ENCODE results near the gene CXCR6.
A peak's percentile ranks its signal among the peaks of the same experiment; 100 is the strongest.

CXCR6 gene

DNA sequence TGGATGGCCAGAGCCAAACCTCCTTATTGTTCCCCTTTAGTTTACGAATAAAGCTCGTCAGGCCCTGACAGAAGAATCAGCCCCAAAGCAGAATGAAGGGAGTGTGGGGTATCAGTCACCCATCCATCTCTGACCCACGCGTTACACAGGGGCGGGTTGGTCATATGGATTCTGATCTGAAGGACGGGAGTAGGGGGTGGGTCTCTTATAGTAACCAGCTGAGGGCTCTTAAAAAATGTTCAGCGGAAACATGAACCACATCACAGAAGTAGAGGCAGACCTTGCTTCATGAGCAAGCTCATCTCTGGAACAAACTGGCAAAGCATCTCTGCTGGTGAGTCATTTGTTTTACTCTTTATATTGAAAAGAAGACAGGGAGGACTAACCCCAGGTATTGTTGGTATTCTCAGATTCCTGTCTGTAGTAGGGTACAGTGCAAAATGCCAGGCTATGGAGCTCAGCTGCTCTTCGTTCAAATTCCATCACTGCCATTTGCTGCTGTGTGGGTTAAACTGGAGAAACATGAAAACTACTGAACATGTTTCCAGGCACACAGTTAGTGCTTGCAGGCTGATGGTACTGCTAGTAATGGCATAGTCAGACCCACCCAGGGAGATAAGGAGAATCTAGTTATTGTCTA, at the start of gene CXCR6:
Gene CXCR6 (plus strand): TSS at position 258 of the 640 bp plus-strand sequence. CDS start 3,018 bp downstream, outside the sequence.
- DNase-seq (ENCODE audit: low read depth): peak; percentile 36

DNA sequence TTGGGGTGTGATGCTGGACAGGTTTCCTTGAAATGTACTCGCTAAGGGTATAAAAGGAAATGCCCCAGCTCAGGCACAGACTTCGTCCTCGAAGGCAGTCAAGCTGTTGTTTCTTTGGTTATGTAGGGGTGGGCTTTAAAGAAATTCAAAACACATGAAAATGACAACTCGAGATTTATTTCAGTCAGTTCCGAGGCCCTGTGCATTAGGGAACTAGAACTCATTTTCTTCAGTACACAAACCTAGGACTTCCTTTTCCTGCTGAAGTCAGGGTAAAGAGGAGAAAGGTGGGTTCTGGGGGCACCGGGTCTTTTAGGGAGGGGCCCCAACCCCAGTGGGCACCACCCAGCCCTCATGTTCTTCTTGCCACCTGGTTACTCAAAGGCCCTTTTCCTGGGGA, 49.2 kb upstream of the CXCR6 start:
- DNase-seq (ENCODE audit: low read depth): no peak

DNA sequence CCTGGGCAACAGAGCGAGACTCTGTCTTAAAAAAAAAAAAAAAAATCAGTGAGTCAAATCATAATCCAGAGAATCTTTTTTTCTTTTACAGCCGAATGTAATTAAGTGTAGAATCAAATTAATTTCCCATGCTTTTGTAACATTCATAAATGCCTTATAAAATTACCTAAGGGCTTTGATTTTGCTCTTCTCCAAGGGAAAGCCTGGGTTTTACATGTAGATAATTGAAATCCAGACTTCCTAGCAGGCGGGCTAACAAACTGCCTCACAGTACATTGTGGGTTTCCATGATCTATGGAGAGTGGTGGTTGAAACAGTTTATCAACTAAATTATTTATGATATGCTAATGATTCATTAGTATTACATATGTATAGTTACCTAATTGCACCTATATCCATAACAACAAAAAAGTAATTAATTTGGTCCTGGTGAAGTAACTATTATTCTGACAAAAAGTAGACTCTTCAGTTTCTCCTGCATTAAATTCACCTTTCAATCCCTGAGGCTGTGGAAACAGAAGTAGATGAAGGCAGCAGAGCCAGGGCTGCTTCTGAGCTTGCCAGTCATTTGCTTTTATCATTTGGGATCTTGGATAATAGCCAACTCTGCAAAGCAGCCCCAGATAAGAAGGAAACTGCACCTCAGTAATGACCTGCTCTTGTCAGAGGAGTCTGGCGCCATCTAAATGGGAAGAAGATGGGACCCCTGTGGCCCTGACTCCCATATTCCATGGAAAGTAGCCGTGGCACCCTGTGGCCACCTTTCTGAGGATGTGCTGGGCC, 47.4 kb upstream of the CXCR6 start:
- no peak for DNase-seq (ENCODE audit: low read depth)

DNA sequence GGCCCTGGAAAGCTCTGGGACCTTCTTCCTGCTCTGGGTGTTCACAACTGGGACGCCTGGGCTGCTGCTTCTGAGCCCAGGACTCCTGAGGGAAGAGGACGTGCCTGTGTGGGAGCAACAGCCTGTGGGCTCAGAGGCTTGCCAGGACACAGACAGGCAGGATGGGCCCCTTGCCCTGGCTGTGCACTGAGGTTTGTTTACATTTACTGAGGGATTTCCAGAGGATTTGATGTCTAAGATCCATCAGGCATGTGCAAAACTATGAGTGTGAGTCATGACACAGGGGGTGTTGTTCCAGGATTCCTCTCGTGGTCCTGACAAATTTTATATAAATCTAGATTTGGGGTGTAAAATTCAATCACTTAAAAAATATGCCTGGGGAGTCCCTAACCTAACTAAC, 46.3 kb upstream of the CXCR6 start:
- DNase-seq (ENCODE audit: low read depth): no peak

DNA sequence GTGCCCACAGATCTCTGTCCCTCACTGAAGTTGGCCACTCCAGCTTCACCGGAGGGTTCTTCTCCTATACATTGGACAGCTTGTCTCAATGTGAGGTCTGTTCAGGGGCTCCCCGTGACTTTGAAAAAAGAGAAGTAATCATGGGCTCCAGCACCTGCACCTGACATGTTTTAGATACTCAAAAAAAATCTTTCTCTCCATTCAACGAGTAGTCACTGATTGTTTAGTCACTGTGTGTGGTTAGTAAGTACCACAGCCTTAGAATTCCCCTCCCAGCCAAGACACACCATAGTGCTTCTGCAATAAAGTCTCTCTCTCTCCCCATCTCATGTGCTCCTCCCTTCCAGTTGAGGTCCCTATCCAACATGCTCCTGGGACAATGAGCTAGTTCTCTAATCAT, 38.3 kb upstream of the CXCR6 start:
- no peak for DNase-seq (ENCODE audit: low read depth)

DNA sequence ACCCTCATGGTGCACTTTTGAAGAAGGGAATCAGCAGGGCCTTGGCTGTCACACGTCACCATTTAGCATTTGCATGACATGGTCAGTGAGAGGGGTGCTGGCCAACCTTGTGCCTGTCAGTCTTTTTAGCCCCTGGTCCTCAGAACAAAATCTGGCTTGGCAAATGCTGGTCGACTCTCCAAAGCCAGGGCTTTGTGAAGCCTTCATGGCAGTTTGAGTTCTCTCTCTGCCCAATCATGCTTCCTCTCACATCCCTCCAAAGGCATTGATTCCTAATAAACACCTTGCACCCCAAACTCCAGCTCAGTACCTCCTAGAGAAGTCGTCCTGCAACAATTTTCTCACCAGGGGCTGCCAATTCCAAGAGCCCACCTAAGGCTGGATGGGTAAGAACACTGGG, 37.5 kb upstream of the CXCR6 start:
- DNase-seq (ENCODE audit: low read depth): no peak

DNA sequence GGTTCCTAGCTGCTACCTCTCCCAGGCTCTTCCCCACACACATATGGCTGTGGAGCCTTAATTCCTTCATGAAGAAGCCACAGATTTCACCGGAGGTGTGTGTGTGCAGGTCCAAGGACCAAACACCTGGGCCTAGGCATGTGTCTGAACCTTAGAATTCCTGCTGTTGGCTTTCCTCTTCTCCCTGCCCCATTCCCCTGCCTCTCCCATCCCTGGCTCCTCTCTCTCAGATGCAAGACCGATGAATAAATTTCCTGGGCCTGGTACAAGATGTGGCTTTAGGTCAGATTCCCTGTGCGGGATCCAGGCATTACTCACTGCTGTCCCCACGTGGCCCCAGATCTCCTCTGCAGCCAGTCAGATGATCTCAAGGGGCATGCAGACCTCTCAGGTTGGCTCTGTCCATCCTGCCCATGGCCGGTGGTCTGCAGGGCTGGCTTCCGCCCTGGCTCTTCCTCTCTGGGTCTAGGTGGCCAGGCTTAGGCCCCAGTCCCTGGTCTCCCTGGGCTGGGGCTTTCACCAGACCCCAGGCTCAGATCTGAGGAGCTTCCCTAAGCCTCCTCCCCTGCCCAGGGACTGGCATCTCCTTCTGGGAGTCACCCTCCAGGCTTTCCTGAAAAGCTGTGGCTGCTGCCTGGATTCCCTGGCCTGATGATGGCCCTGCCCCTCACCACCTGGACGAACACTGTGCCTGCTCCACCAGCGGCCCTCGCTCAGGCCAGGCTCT, 36.4 kb upstream of the CXCR6 start:
- DNase-seq (ENCODE audit: low read depth): no peak

DNA sequence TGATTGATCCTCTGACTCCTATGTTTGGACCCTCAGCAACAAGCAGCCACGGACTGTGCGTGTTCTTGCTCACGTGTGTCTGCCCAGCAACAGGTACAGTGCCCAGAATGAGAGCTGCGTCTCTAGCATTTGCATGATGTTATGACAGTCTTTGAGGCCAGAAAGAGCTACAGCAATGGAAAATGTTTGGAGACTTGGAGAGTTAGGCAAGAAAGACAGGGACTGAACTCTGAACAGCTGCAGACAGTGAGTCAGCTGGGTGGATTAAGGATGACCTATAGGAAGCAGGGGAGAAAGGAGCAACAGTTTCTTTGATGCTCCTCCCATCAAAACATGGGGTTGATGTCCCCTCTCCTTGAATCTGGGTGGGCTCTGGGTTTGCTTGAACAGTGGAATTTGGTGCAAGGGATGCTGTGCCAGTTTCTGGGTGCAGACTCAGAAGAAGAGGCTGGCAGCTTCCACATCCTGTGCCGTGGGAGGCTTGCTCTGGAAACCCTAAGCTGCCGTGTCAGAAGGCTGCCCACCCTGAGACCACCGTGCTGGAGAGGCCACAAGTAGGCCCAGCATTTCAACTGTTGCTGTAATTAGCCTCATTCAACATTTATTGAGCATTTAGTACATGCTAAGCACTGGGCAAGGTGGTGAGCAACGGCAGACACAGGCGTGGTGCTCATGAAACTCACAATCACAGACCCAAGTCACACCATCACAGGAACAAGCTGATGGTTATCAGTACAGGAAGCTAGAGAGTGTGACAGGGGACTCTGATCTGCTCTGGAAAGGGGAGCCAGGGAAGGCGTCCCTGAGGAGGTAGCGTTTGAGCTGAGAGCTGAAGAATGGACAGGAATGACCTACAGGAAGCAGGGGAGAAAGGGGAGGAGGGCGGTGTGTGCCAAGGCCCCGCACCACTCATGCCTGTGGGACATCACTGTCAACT, 35.2 kb upstream of the CXCR6 start:
- DNase-seq (ENCODE audit: low read depth): no peak

DNA sequence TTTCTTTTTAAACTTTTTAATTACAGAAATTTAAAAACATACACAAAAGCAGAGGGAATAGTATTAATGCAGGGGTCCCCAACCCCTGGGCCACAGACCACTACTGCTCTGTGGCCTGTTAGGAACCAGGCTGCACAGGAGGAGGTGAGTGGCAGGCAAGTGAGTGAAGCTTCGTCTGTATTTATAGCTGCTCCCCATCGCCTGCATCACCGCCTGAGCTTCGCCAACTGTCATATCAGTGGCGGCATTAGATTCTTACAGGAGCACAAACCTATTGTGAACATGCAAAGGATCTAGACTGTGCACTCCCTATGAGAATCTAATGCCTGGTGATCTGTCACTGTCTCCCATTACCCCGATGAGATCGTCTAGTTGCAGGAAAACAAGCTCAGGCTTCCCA, 34.5 kb upstream of the CXCR6 start:
- no peak for DNase-seq (ENCODE audit: low read depth)

DNA sequence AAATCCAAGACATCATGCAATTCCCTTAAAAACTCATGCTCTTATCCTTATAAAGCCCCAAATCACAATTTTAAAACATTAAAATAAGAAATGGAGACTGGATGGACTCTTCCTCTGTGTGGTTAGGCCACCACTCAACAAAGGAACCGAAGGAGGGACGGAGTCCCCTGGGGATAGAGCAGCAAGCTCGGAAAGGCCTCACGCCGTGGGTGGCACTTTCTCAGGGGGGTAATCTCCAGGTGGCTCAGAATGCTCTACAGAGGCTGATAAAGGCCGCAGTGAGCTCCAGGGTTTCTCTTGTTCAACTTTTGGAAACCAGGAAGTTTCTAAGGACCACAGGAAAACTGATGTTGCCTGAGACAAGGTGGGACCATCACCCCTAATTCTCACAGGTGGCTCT, 33.7 kb upstream of the CXCR6 start:
- DNase-seq (ENCODE audit: low read depth): no peak

DNA sequence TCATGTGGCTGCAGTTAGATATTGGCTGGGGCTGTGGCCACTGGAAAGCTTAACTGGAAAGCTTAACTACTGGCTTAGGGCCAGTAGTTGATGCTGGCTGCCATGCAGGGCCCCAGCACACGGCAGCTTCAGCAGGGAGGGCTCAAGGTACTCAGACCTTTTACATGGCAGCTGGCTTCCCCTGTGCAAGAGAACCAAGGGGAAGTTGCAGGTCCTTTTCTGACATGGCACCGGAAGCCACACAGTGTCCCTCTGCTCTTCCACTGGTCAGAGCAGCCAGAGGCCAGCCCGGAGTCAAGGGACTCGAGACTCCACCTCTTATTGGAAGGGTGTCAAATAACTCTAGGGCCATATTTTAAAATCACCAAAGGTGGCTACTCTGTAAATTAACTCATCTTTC, 32.4 kb upstream of the CXCR6 start:
- no peak for DNase-seq (ENCODE audit: low read depth)

DNA sequence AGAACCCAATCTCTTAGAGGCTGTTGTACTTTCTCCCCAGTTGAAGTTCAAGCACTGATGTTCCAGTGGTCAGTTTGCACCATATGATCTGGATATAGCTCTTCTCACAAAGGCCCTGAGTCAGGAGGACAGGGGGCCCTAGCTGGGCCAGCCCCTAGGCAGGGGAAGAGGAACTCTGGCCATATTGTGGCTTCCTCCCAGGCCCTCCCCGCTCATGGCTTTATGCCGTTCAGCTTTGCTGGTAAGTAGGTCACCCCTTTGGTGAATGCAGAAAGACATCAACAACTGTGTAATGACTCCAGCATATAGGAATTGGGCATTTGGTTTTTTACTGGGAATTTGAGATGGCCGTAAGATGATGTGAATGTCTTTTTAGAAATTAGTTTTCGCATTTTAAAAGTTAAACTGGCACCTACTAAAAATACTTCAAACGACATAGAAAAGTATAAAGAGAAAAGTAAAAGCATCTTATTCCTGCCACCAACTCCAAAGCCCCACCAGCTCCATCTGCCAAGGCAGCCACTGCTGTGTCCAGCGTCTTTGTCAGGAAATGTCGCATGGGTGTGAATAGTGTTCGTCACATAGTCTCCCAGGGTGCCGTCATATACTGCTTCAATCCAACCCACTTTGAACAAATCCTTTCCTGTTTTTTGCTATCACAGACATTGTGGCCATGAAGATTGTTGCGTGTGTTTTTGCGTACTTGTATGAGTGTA, 31.6 kb upstream of the CXCR6 start:
- no peak for DNase-seq (ENCODE audit: low read depth)

DNA sequence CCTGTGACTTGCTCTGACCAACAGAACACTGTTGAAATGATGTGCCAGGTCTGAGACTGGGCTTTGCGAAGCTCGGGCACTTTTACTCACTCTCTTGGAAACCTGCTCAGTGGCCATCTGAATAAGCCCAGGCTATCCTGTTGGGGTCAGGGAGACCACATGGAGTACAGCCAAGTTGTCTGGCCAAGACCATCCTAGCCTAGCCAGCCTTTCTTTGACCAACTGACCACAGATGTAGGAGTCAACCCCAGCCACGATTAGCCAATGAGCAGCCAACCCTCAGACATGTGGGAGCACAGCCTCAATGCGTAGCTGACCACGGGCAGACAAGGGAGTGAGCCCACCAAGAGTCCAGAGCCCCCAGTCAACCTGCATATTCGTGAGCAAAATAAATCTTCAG, 30.8 kb upstream of the CXCR6 start:
- no peak for DNase-seq (ENCODE audit: low read depth)

DNA sequence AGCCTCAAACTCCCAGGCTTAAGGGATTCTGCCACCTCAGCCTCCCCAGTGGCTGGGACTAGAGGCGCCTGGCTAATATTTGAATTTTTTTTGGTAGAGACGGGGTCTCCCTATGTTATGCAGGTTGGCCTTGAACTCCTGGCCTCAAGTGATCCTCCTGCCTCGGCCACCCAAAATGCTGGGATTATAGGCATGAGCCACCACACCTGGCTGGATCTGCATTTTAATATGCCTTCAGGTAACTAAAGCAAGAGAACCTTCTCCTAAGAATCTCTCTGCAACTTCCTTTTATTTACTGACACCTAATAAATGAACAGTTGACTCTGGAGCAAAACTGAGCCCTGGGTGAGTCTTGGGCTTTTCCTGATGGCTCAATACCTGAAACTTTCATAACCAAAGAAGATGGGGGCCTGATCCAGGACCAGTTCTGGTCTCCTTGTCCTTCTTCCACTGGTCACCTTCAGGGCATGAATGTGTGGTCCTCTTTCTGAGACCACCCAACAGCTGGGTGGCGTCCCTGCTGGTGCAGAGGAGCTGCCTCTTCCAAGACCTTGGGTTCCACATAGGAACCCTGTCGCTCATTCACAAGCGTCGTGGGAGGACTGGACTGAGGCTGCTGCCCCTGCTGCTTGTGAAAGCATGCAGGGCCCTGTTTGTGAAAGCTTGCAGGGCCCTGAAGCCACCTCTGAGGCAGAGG, 28.8 kb upstream of the CXCR6 start:
- DNase-seq (ENCODE audit: low read depth): no peak

DNA sequence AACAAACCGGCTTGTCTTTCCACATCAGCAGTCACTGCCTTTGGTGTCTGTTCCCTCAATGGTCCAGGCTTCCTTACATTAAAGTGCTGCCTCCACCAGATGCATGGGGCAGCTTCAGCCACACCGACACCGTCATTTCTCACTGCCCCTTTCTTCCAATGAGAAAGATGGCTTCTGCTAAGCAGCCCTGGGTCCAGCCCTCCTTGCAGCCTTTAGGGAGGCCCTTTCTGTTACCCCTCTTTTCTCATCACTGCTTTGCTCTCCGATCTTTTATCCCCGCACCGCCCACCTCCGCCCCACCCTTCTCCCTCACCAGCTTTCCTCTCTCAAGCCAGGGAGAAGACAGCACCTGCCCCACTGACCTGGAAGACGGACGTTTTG, 28.2 kb upstream of the CXCR6 start:
- no peak for DNase-seq (ENCODE audit: low read depth)

DNA sequence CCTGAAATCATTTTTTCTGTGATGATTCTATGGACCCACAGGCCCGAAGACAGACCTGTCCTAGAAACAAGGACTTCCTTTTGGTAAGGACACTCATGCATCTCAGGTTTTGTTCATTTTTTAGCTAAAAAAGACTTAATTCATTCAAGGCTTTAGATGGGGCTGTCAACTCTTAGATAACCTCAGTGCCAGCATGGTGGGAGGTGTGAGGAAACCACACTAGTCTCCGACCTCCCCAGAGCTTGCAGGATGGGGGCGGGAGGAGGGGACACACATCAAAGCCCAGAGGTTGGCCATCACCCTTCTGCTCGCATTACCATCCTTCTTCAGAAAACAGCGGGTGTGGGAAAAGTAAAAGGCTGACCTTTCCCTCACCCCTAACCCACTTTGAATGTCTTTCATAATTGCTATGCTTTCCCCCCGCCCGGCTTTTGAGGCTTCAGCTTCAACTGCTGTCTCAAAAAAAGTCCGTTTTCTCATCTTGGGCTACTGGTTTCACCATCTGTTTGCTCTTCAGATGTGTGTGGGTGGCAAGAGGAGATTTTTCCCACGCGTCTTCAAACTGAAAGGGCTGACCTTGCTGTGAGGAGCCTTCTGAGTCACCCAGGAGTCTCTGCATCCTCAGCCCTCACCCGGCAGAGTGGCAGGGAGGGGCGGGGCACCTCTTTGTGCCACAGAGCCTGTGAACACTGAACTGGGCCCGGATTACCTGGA, 27.6 kb upstream of the CXCR6 start:
- peak; percentile 48 for DNase-seq (ENCODE audit: low read depth)

DNA sequence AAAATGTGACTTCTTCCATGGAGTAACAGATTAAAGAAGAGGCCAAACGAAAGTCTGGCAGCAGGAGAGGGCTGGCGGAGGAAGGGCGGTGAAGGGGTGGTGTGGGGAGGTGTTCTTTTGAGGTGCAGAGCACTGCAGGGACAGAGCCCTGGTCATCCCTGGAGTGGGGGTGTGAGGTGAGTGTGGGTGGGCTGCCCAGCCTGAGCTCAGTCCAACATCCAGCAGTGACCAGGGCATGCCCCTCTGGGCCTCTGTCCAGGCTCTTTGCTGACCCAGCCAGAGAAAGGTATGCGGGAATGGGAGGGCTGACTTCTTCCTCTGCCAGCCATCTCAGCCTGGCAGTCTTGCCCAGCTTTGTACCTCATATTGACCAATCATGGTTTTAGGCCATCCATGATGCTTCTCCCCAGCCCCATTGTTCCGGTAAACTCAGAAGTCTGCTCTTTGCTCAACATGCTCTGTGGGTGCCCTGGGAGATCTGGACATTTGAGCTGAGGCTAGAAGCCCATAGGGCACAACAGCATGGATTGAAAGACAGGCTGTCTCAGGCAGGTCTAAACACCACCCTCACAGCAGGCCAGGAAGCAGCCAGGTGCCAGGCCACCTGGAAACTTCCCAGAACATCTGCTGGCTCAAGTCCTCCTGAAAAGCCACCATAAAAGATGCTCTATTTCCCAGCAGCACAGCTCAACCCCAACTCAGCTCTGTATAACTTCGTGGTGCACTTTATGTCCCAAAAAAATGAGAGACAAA, 25.9 kb upstream of the CXCR6 start:
- no peak for DNase-seq (ENCODE audit: low read depth)

DNA sequence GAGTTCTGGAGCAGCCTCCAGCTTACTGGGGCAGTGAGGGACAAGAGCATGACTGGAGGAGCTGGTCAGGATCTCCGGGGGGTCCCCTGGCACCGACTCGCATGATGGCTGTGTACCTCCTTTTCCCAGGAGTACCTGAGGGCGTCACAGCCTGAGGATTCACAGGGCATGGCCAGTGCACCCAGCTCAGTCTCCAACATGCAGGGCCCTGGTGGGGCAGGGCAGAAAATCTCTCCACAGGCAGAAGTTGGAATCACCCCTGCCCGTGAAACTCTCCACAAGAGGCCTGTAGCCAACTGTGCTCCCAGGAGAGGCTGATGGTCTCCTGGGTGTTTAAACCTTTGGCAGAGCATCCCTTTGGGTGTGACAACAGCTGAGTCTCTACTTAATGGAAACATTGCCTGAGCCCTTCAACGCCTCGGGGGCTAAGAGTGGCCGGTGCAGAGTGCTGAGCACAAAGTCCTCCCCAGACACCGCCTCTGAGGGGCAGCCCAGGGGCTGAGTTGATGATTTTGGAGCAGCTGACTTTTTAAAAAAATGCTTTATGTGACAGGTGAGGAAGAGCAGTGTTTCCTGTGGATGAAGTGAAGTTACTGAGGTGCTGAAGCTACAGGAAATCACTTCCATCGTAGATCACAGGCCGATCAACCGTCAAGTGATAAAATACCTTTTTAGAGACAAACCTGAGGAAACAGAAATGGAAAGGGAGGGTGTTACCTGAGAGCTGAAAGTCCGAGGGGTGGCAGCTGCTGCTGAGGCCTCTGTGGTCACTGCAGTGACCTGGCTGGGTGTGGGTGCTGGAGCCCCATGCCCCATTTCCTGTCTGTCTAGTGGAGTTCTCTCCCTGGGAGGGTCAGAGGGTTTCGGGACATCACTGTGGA, 21.9 kb upstream of the CXCR6 start:
- no peak for DNase-seq (ENCODE audit: low read depth)

DNA sequence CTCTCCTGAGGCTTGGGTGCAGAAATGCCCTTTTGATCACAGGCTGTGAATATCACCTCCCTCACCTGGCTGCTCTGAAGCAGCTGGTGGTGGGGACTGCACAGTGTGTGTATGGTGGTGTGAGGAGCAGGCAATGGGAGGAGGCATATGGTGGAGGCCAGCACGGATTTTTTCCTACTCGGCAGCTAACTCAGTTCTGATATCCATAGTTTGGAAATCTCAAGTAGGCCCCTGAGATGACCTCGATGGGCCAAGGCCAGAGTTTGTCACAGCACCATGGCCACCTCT, 21.3 kb upstream of the CXCR6 start:
- no peak for DNase-seq (ENCODE audit: low read depth)

All from T-helper 22 cell (primary cell).